Measurements from ENCODE around the gene PPM1B. TPM values are rescaled to one million over a fixed set of nuclear protein-coding genes. Genes with fewer than 3 reads are reported as not detected.

The PPM1B gene
- total RNA-seq, 2 experiments from 2014 or later, result 56.4 to 57.0 TPM

Other genes starting within 250 kb of the PPM1B start
- 100 to 1,000 TPM in 1 of 2 experiments, 10 to 100 TPM in 1; 70.0 to 103 TPM for gene LRPPRC, start 172.9 kb upstream of the PPM1B start, total RNA-seq
- under 1 TPM in 1 of 2 experiments, not detected in 1; 0.15 TPM for gene SLC3A1, start 106.6 kb downstream of the PPM1B start, total RNA-seq
- 10 to 100 TPM; 20.0 to 23.8 TPM for gene PREPL, start 192.6 kb downstream of the PPM1B start, total RNA-seq
- 10 to 100 TPM; 12.8 to 13.3 TPM for gene CAMKMT, start 193.1 kb downstream of the PPM1B start, total RNA-seq

Data from activated CD8-positive, alpha-beta memory T cell treated with anti-CD3 and anti-CD28 coated beads, Interleukin-2, amount 10 ng/mL, durations not matched to agents 7 days and 5 days (primary cell).